NCI-H1092 treated with DMSO at 0.1 percent for 48 hours (cell line): ENCODE measurements around the gene MLXIP.

ENCODE experiments used
- DNase-seq: peaks from one replicate; lab custom pipeline; 2025; lab: John Stamatoyannopoulos, UW

The MLXIP gene

DNA sequence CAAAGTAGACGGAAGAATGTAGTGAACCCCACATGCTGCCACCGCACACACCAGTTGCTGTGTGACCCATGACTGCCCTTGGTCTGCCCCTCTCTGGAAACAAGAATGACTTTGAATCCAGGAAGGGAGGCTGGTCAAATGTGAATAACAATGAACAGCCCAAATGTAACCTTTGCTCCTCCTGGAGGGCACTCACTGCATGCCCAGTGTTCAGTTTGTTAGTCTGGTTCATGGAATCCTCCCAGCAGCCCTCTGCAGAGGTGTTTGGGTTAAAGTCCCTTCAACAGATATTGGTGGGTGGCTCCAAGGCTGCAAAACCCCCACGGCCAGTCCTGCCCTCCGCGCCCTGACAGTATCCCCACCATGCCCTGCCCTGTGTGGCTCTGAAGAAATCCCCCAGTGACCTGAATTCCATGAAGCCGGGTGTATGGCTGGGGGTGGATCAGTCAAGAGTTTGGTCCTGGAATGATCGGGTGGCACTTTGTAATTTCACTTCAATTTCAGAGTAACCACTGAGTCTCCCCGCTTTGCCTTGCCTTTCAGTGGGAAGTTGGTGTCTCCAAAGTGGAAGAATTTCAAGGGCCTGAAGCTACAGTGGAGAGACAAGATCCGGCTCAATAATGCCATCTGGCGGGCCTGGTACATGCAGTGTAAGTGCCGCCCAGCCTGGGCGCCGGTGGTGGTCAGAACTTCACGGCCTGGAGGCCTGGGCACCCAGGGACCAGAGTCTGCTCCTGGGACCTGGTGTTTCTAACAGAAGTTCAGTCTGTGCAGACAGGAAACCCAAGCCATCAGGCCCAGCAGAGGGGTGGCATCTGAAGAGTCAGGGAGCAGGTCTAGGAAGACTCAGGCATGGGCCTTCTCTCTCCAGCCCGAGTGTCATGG is 48.4 kb downstream of the MLXIP start:
- DNase-seq: no peak

DNA sequence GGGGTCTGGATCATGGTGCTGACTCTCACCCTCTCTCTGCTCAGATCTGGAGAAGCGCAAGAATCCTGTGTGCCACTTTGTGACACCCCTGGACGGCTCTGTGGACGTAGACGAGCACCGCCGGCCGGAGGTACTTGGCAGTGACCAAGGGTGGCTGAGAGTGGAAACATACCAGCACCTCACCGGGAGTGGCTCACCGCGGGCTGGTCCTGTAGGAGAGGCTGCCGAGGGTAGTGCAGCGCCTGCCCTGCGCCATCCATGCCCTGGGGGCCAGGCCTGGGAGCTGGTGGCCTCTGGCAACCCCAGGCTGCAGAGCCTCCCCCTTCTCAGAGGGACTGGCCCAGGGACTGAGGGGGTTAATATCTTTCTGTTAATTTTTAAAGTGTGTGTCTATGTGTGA is 49.3 kb downstream of the MLXIP start:
- DNase-seq: no peak

DNA sequence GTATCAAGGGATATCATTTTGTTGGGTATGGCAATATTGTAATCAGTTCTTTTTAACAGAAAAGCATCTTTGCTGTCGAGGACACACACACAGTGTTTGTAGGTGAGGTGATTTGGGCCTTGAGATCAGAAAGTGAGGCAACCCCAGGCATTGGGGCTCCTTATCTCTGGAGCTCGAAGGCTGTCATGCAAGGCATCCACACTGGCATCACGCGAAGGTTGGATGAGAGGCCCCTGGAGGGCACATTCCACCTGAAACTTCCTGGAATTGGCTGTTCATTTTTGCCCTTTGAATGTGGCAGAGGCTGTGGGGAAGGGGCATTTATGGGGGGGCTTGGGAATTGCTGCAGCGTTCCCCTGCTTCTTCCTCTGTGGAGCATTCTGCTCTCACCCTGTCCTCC is 49.9 kb downstream of the MLXIP start:
- no peak for DNase-seq

DNA sequence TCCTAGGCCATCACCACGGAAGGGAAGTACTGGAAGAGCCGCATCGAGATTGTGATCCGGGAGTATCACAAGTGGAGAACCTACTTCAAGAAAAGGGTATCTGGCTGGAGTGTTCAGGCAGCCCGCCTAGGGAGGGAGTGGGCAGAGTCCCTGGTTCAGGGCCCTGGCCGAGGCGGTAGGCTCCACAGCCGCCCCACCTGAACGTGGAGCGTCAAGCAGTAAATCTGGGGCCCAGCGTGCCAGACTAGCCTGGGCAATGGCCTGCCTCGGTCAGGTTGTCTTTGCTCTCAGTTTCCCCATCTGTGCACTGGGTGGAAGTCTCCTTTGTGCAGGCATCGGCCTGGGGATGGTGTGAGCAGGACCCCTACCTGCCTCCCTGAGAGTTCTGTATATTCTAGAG is 50.6 kb downstream of the MLXIP start:
- DNase-seq: no peak

DNA sequence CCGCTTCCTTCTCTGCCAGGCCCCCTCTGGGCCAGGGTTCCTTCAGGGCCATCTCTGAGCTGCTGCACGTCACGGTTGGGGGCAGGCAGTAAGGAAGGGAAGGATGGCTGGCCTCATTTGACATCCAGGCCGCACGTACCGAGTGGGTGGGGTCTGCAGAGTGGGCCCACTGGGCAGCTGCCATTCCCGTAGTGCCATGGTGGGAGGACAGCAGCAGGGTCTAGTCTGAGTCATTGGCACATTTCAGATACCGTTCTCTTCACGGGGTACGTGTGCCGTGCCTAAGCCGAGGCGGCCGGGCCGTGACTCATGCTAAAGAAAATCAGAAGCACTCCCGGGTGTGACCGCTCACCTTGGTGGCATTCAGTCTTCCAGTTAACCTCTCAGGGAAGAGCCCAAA is 51.6 kb downstream of the MLXIP start:
- no peak for DNase-seq

DNA sequence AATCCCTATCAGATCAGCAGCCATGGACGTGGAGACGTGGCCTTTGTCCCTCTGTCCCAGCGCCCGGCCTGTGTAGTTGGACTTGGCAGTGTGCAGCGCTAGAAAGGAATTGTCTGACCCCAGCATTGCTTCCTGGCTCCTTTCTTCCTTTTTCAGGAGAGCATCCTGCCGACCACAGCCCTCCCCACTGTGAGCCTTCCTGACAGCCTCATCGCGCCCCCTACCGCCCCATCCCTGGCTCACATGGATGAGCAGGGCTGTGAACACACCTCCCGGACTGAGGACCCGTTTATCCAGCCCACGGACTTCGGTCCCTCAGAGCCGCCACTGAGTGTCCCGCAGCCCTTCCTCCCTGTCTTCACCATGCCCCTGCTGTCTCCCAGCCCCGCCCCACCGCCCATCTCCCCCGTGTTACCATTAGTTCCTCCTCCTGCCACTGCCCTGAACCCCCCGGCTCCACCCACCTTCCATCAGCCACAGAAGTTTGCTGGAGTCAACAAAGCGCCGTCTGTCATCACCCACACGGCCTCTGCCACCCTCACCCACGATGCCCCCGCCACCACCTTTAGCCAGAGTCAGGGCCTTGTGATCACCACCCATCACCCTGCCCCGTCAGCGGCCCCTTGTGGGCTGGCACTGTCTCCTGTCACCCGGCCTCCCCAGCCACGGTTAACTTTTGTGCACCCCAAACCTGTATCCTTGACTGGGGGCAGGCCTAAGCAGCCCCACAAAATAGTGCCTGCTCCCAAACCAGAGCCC is 54.8 kb downstream of the MLXIP start:
- DNase-seq: no peak

DNA sequence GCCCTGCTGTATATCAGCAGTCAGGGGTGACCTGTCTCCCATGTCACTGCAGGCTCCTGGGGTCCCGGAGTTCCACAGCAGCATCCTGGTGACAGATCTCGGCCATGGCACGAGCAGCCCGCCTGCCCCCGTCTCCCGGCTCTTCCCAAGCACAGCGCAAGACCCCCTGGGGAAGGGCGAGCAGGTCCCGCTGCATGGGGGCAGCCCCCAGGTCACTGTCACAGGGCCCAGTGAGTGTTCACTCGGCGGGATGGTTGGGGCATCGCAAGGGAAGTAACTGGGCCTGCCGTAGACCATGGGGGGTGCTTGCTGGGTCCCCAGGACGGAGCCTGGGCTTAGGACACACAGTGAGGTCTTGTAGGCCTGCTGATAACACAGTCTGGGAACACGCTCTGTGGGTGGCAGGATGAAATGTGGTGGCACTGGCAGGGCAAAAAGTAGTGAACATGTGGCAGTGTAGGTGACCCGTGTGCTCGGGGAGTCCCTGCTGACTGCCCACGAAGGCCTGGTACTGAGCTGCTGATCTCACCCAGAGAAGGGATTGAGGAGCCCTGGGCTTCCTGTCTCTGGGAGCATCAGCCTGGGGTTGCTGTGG is 57.0 kb downstream of the MLXIP start:
- no peak for DNase-seq

DNA sequence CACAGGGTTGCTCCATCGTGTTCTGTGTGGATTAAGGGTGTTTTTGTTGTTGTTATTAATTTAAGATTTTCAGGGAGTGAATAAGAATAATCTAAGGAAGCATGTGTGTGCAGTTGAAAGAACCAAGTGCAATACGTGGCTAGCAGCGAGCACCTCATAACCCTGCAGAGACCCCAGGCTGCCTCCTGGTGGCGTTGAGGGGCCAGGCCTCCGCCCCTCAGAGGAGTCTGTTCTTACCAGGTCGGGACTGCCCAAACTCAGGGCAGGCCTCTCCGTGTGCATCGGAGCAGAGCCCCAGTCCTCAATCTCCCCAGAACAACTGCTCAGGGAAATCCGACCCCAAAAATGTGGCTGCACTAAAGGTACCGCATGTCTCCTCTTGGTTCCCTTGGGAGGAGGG is 58.7 kb downstream of the MLXIP start:
- DNase-seq: no peak

DNA sequence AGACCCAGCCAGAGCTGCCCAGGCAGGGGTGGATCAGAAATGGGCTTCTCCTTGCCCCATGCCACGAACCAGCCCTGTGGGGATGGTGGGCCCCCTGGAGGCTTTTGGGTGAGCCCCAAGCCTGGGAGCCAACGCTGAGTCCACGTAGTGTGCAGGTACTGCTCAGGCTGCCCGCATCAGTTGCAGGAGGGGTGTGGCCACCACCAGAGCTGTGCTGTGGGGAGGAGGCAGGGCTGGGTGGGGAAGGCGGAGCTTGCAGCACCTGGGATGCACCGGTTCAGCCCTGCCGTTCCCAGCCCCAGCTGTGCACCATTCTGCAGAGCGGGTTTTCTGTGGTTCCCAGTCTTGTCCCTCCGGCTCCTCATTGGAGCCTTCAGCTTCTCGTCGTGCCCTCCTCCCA is 59.1 kb downstream of the MLXIP start:
- DNase-seq: no peak

DNA sequence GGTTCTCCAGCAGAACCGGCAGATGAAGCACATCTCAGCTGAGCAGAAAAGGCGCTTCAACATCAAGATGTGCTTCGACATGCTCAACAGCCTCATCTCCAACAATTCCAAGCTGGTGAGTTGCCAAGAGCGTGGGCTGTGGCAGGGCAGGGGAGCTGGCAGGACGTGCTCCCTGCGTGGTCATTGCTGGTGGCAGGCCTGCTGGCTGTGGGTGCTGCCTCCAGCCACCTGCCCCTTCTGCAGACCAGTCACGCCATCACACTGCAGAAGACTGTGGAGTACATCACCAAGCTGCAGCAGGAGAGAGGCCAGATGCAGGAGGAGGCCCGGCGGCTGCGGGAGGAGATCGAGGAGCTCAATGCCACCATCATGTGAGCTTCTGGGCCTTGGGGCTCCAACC is 59.6 kb downstream of the MLXIP start:
- no peak for DNase-seq

DNA sequence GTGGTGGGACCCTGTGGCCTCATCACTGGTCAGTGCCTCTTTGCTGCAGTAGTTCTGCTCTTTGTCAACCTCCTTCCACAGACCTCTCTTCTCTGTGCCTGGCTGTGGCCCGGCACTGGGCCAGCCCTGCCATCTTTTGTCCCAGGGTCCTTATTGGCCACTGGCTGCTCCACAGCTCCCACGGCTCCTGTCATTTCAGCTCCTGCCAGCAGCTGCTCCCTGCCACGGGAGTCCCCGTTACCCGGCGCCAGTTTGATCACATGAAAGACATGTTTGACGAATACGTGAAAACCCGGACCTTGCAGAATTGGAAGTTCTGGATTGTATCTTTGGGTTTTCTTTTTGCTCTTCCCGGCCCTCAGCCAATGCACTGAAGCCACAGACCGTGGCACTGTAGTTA is 60.1 kb downstream of the MLXIP start:
- no peak for DNase-seq

DNA sequence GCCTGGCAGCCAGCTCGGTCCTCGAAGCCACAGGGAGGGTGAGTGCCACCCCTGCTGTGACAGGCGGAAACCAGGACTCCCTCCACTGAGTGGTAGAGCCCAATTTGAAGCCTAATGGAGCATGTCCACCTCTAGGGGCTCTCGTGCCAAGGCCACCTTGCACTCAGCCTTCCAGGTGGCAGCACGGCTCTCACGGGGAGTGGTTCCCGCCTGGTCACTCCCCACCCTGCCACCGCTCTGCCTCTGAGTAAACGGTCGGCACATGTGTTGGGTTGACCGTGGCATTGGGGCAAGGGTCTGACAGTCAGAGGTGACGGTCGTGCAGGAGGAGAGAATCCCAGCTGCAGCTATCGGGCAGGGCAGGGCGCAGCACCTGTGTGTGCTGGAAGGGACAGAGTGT is 60.7 kb downstream of the MLXIP start:
- DNase-seq: no peak

DNA sequence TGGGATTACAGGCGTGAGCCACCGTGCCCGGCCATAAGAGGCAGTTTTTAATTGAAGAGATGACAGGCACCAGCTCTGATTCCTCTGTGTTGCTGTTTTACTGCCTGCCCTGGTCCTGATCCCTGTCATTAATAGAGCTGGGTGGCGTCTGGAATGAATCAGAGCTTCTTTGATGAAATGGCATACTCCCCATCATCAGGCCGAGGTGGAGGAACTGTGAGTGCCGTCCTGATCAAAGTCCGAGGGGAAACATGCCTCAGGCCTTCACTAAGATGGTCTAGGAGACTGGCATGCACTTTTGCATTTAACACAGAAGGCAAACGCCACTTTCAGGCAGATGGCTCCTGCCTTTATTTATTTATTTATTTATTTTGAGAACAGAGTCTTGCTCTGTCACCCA is 61.4 kb downstream of the MLXIP start:
- no peak for DNase-seq

DNA sequence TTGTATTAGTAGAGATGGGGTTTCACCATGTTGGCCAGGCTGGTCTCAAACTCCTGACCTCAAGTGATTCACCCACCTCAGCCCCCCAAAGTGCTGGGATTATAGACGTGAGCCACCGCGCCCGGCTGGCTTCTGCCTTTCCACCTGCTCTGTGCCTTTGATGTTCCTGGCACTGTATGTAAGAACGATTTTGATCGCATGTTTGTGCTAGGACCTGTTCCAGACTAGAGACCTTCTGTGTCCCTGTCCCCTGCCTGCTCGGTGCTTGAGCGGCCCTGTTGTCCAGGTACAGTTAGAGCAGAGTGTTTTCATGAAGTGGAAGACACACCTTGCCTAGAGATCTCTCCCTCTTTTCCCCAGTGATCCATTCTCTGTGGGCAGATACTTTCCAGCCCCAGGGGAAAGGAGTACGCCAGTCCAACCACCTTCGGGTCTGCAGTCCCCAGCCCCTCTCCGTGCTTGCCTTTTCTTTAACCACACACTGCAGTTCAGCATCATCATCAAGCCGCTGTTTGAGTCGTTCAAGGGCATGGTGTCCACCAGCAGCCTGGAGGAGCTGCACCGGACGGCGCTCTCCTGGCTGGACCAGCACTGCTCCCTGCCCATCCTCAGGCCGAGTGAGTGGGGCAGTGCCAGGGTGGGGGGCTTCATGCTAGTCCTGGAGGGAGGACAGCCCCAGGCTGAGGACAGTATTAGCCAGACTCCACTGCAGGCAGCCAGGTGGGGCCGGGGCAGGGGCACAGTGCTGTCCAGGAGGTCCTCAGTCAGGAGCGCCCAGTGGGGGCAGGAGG is 62.1 kb downstream of the MLXIP start:
- no peak for DNase-seq

DNA sequence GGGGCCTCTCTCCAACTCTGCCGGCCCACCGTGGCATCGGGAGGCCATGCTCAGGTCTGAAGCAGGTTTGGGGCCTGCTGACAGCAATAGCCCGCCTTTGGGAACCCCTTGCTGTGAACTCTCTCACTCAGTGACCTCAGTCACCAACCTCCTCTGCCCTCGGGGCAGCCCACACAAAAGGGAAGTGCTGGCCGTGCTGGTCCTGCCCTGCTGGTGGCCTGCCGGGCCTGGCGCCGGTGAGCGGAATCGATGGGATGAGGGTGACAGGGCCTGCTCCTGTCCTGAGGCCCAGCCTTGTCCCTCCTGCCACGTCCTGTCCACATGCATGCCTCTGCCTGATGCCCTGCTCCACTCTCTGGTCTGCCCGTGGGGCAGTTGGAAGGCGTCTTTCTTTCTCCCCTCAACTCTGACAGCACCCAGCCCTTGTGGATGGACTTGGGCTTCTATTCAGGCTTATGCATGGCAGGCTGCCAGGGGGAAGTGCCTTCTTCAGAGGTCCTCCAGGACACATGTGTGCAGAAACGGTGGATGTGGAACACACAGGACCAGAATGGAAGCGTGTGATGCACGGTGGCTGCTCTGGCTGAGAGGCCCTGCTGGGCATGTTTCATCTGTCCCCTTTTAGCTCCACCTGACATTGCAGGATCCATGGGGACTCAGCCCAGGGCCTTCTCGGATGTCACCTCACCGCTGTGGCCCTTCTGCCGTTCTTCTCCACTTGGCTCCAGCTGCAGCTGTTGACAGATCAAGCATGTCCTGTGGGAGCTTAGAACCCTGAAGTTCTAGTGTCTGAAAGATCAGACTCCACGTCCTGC is 63.6 kb downstream of the MLXIP start:
- no peak for DNase-seq

DNA sequence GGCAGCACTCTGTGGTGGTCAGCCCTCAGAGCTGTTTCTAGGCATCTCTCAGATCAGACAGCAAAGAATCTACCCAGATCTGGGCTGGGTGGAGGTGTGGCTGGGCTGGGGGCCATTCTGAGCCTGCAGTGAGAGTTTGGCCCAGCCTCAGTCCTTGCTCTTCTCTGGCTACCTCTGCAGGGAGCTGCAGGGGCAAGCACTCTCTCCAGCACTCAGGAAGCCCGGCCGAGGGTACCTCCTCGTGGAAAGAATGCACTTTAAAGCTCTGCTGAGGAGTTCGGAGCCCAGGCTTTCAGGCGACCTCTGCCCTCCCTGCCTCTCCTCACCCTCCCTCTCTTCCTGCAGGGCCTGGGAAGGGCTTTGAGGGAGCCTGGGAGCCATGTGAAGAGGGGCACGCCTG is 64.3 kb downstream of the MLXIP start:
- DNase-seq: no peak

DNA sequence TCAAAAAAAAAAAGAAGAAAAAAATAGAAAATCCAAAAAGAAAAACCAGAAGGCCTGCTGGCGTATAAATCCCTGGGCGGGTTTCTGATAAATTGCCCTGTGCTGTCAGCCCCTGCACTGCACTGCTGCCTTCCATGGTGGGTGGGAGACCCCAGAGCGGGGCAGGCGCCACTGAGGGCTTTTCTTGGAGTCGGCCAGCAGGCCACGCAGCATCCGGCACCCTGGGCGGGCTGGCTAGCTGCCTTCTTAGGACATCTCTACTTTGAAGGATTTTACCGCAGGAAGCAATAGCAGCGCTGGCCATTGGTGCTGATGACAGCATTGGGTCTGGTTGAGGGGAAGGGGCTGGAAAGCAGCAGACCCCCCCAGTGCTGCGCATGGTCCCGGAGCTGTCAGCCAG is 66.3 kb downstream of the MLXIP start:
- no peak for DNase-seq

DNA sequence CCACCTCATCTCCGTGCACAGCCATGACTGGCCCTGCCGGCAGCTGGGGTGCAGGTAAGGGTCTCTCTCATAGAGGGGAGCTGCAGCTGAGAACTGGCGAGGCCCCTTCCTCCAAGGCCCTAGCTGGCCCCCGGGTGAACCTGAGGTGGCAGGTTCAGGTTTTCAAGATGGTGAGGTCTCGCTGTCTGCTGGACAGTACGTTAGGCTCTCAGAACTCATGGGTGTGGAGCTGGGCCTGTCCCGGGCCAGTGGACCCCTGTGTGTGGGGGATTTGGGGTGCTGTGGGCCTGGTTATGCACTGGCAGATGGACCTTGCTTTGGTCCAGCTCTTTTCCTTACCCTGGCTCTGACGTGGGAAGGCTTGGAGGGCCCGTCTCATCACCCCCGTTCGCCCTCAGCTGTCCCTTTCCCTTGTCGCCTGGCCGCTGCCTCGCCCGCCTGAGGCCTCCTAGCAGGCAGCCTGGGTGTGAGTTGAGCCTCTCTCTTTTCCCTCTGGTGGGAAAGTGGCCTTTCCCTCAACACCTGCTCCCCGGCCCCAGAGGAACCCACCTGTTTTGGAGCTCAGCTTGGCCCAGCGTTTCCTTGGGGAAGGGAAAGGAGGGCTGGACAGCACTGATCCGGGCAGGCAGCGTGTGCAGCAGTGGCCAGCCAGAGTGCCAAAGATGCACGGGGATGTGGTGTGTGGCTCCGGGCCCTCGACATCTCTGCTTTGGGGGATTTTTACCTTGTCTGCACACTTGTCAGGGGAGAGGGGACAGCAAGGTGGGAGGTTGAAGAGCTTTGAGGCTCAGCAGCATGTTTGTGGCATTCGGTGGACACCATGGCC is 67.2 kb downstream of the MLXIP start:
- DNase-seq: no peak

DNA sequence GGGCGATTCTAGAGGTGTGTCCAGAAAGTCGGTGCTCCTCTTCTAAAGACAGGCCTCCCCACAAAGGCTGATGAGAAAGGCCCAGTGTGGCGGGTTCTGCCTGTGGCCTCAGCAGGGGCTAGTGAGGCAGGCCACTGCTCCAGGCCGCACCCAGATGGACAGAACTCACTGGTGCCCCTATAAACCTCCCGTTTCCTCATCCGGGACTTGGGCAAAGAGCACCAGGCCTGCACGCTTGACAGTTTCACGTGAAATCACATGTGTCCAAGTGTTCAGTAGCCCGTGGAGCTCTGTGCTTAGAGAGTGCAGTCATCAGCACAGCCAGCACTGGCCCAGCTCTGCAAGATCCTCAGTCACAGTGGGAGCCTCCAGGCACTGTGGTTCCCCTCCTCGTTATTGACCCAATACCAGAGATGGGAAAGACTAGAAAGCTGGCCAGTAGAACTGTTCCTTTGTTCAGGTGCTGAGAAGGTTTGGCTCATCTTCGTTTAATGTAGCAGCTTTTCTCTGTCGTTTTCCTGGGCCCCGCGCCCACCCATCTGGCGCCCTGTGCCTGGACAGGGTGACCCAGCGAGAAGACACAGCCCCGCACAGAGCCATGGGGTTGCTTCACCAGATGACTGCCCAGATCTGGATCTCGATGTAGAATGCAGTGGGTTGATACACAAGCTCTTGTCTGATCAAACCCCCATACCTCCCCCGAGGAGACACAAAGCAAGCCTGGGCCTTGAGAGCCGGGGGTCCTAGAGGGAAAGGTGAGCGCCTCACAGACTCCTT is 69.1 kb downstream of the MLXIP start:
- no peak for DNase-seq

DNA sequence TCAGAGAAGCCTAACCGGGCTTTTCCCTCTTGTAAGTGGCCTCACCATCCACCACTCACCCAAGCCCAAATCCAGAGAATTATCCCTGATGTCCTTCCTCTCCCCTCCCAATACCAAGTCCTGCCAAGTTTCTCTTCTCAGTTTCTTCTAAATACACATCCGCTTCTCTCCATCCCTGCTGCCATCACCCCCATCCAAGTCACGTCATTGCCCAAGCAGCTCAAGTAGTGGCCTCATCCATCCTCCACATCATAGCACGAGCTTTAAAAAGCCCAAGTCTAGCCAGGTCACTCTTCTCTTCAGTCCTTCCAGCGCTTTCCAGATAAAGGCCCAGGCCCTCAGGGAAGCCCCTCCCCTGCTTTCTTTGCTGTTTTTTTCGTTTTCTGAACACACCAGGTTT is 70.1 kb downstream of the MLXIP start:
- DNase-seq: no peak
